ENCODE results near the gene RSF1.

GRCh38 chr11:77644887-77645286 is 175.6 kb downstream of the RSF1 start:
- no peak for TF ChIP-seq CTCF (IDR thresholded peaks at IDR 0.05)
- TF ChIP-seq GABPA (IDR thresholded peaks at IDR 0.05; ENCODE audit: low read depth): no peak
- TF ChIP-seq TAF1 (IDR thresholded peaks at IDR 0.05; ENCODE audit: borderline replicate concordance, low read depth, low read length): no peak
- no peak for TF ChIP-seq EP300 (IDR thresholded peaks at IDR 0.05; ENCODE audit: borderline replicate concordance in 1 of 2, low read depth in 1 of 2, low read length in 1 of 2)
- no peak for TF ChIP-seq REST (IDR thresholded peaks at IDR 0.05; ENCODE audit: low read depth, low read length)
- TF ChIP-seq, protein P1, sequence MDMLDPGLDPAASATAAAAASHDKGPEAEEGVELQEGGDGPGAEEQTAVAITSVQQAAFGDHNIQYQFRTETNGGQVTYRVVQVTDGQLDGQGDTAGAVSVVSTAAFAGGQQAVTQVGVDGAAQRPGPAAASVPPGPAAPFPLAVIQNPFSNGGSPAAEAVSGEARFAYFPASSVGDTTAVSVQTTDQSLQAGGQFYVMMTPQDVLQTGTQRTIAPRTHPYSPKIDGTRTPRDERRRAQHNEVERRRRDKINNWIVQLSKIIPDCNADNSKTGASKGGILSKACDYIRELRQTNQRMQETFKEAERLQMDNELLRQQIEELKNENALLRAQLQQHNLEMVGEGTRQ (IDR thresholded peaks at IDR 0.05; ENCODE audit: borderline replicate concordance, low read depth, low read length): no peak
- TF ChIP-seq POLR2AphosphoS5 (IDR thresholded peaks at IDR 0.05; ENCODE audit: low read depth, low read length): no peak
- no peak for TF ChIP-seq ELF1 (IDR thresholded peaks at IDR 0.05)
- no peak for TF ChIP-seq YY1 (IDR thresholded peaks at IDR 0.05; ENCODE audit: low read depth)
- TF ChIP-seq RCOR1 (IDR thresholded peaks at IDR 0.05; ENCODE audit: low read length): no peak
- TF ChIP-seq, protein P2, sequence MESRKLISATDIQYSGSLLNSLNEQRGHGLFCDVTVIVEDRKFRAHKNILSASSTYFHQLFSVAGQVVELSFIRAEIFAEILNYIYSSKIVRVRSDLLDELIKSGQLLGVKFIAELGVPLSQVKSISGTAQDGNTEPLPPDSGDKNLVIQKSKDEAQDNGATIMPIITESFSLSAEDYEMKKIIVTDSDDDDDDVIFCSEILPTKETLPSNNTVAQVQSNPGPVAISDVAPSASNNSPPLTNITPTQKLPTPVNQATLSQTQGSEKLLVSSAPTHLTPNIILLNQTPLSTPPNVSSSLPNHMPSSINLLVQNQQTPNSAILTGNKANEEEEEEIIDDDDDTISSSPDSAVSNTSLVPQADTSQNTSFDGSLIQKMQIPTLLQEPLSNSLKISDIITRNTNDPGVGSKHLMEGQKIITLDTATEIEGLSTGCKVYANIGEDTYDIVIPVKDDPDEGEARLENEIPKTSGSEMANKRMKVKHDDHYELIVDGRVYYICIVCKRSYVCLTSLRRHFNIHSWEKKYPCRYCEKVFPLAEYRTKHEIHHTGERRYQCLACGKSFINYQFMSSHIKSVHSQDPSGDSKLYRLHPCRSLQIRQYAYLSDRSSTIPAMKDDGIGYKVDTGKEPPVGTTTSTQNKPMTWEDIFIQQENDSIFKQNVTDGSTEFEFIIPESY (IDR thresholded peaks at IDR 0.05; ENCODE audit: borderline replicate concordance, low read depth): no peak
- no peak for TF ChIP-seq TCF12 (IDR thresholded peaks at IDR 0.05)

Data from SK-N-SH (cell line).